Fibroblast of skin of abdomen (primary cell): ENCODE measurements around the gene ASNSD1. TPM values are rescaled to one million over a fixed set of nuclear protein-coding genes. Genes with fewer than 3 reads are reported as not detected.

Source experiments
- DNase-seq: peaks from one replicate; pipeline ENCODE4 v3.0.0-alpha.2; 2013
- polyA plus RNA-seq, 2 experiments: library from polyadenylated mRNA; unstranded; fragments of 120-200 nt; gene quantifications; one replicate each; pipeline ENCODE4 v1.2.1, GENCODE V29; 2013; ENCODE audit not compliant: insufficient read length in 2 of 2

Gene ASNSD1
- 38.7 TPM for polyA plus RNA-seq (2013, experiment 1 of 2; ENCODE audit: insufficient read length)
- 39.3 TPM for polyA plus RNA-seq (2013, experiment 2 of 2; ENCODE audit: insufficient read length)

DNA sequence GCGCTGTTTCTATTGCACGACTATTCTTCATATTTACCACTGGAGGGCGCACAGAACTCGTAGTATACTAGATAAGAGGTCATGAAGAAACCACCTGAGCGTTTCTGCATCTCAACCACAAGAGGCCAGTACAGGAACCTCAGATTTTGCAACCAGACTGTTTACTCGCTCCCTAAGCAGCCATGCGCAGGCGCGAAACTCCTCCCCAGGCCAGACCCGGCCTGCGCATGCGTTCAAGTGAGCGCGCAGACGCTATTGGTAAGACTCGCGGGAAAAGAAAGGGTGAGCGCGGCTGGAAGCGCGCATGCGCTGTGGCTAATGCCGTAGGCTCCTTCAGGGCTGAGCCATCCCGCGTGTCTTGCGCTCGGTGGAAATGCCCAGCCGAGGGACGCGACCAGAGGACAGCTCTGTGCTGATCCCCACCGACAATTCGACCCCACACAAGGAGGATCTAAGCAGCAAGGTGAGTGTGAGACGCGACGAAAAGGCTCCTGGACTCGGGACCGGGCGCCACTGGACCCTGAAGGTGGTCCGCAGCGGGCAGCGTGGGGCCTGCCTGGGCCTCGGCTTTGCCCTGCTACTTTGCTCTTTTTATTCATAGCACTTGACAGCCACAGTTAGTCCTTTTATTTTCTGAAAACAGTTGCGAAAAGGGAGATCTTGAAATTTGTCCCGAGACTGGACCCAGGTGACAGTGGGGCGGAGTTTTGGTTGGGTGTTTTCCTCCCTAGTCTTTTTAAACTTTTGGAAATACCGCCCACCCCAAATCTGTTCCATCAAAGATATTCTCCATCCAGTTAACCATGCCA, at the start of gene ASNSD1:
TSS of gene ASNSD1 (plus strand) at position 312 of the 809 bp plus-strand sequence. CDS start 4,674 bp downstream, outside the sequence.
- DNase-seq, result peak; percentile 100

DNA sequence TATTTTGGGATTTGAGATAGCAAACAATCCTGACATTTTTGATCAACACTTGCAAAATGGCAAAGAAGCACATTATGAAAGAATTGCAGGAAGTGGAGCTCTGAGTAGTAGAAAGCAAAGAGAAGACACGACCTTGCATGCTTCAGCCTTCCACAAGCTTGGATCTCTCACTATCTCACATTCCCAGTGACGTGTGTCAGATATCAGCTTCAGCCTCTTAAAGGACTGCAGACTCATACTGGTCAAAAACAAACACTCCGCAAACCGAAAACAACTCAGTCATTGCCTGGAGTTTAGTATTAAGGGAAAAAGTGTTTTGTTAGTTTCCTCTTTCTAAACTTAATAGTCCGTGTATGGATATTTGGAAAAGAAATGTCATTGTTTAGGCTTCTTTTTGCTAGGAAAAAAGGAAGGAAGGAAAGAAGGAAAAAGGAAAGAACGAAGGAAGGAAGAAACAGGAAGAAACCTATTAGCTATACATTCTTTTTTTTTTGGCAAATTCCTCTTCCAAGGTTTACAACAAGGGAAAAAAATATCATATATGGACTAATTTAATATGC, 48.1 kb upstream of the ASNSD1 start:
- peak; percentile 60 for DNase-seq

DNA sequence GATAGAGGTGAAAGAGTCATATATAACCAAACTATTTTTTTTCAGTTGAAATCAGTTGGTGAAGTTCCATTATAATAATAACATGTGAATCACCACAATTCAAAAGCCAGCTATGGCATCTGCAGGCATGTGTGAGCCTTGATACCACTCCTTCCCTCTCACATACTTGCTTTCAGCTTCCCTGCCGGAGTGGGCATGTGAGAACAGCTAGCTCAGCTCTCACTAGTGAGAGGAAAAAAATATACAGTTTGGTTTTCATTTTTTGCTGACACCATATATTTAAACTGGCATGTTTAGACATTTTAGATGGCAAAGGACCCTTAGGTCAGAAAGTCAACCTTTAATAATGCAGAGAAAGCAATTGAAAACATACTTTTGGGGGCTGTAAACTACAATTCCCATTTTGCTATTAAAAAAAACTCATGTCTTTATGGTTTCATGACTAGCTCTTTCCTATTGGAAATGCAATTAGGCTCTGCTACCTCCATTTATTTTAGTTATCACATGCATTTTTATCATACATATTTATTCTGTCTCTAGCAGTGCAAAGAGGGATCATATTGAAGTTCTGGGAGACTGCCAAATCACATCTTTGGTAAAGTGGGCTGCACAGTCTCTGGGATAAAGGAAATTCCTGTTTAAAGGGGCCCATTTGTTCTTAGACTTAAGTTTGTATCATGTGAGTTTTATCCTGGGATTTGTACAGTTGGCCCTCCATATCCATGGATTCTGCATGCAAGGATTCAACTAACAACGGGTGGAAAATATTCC, 47.4 kb upstream of the ASNSD1 start:
- peak; percentile 21 for DNase-seq

DNA sequence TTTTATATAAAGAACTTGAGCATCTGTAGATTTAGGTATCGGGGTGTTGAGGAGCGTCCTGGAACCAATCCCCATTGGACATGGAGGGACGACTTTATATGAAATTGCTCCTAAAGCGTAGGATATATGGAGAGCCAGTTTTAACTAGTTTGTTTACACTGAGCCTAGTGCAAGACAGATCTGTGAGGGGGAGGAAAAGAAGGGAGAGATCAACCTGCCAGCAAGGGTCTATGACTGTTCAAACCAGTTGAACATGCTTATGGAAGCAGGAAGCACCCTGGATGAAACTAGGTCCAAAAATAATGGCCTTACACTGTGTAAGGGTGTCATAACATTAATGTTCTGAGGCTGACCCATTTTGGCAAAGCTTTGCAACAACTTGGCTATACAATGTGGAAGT, 46.7 kb upstream of the ASNSD1 start:
- DNase-seq, result no peak

DNA sequence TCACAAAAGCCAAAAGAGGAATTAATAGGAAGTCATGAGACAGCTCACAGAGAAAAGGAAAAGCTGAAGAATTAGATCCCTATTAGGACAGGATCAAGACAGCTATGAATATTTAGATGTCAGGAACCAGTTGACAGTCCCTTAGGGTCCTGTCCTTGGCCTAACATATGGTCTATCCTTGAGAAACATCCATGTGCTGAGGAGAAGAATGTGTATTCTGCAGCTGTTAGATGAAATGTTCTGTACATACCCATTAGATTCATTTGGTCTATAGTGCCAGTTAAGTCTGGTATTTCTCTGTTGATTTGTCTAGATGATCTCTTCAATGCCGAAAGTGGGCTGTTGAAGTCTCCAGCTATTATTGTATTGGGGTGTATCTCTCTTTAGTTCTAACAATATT, 43.1 kb upstream of the ASNSD1 start:
- DNase-seq, result no peak

DNA sequence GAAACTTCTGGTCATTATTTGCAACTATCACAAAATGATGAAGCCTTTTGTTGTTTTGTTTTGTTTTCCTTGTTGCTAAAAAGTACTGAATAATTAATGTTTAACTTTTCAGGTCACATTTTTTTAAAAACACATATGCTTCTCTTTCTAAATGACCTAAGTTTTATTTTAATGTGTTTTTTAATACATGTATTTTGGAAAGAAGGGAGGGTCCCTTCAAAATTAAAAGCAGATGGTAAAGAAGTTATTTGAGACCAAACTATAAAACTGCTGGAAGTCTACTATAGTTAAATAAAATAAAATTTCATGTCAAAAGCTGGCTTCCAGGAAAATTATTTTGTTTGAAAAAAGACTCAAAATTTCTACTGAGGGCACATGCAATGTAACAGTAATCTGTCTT, 39.5 kb upstream of the ASNSD1 start:
- no peak for DNase-seq

DNA sequence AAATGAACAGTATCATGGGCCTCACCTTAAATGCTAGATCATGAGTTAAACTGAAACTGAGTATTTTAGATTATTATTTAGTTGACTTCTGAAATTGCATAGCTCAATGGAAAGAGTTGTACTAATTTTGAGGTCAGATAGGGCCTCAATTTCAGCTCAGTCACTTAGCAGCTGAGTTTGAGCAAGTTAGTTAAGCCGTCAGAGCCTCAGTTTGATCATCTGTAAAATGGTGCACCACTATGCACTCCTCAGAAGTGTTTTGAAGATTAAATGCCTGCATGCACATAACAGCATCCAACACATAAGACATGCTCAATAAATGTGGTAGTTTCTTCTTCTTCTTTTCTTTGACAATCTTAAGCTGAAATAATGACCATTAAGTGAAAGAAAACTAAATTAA, 38.2 kb upstream of the ASNSD1 start:
- DNase-seq, result no peak

DNA sequence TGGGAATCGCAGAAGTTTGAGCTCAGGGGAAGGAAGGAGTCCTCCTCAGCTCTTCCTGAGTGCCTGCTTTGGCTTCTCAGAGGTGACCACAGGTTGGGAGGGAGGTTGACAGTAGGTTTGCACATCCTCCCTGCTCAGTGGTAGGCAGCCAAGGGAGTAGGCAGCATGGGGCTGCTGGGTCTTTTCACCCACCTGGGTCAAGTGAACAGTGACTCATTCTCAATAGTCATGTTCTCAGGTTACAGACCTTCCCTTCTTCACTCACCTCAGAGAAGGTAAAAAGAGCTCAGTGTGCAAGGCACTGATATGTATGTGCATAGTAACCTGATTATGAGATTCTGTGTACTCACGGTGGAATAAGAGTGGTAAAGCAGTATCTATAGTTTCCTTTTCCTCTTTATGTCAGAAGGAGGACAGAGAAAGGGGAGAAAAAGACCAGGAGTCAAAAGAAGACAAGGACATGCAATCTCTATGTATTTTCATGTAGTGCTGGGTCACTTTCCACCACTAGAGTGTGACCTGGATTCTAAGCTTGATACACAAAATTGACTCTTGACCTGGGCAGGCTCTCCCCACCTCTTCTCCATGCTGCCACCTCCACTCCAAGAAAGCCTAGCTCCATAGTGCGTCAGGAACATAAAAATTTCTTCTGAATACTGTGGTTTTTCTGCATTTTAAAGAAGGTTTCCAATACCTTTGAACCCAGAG, 36.5 kb upstream of the ASNSD1 start:
- no peak for DNase-seq

DNA sequence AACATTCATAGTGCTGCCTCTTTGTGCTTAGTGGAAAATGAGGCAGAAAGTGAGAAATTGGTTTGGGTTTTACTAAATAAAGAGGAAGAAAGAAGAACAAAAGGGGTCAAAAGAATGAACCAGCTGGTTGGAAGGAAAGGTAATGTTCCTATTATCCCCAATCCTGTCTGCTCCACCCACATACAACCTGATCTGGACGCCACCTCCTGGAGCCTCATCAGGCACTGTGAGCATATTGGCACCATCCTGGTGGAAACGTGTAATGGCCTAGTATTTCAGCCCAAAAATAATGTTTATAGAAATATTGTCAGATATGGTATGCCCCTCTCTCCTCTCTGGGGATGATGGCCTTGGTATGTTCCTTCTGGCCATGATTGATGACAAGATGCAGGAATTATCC, 35.6 kb upstream of the ASNSD1 start:
- no peak for DNase-seq

DNA sequence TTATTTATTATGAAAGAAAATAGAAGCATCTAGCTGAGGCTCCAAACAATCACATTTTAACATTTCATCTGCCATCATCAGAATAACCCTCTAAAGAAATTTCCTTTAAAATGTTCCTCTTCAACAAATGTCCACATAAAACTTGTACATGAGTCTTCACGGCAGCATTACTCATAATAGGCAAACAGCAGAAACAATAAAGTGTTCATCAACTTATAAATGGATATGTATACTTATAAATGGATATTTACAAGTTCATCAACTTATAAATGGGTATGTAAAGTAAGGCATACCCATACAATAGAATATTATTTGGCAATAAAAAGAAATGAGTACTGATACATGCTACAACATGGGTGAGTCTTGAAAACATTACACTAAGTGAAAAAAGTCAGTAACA, 33.5 kb upstream of the ASNSD1 start:
- DNase-seq, result no peak

DNA sequence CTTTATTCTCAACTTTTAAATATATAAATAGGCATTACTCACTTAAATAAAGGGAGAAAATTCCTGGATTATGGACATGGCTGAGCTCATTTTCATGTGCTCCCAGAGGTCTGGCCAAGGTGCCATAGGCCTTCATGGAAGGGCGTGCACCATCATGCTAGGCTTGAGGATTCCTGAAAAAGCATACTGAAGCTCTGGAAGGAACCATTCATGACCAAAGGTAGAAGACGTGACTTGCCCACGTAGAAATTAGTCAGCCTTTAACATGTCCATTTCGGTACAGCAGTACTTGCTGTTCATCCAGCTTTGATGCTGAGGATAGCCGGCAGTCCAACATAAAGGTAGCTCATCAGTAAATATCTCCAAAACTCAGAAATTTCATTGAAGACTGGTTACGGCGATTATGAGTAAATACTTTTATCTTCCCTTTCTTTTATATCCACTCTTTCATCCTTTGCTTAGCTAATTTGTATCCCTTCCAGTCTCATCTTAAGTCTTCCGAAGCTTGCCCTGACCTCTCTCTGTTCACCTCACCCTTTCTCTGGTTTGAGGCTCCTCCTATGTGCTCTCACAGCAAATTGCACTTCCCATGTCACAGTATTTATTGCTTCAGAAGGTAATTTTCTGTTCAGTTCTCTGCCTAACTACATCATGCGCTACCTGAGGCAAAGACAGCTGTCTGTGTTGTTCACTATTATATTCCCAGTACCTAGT, 32.3 kb upstream of the ASNSD1 start:
- no peak for DNase-seq

DNA sequence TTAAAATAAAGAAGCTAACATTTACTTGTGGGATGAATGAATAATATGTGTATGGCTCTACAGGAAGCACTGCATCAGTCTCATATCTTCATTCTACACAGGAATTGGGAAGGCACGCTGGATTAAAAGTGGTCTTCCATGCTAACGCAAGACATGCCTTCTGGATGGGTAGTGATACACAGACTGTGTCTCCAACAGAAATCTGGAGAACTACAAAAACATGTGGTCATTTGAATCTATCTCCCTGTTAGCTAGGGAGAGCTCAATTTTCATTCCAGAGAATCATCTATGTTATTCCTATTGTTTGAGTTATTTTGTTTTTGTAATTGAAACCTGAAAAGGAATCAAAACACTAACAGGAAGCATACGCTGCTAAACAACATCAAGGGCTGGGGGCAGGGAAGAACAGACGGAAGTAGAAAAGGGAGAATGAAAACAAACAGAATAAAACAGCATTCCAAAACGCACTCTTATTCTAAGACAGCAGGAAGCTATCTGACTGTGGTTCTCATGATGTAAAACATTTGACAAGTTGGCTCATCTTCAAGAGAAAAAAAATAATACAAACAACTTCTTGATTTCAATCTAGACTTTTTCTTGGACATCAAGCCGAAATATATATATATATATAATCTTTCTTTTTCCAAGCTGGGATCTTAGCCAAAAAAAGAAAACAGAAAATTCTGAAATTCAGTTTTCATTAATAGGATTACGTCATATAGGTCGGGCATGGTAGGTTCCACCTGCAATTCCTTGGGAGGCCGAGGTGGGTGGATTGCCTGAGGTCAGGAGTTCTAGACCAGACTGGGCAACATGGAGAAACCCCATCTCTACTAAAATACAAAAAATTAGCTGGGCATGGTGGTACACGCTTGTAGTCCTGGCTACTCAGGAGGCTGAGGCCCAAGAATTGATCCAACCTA, 31.5 kb upstream of the ASNSD1 start:
- peak; percentile 11 for DNase-seq

DNA sequence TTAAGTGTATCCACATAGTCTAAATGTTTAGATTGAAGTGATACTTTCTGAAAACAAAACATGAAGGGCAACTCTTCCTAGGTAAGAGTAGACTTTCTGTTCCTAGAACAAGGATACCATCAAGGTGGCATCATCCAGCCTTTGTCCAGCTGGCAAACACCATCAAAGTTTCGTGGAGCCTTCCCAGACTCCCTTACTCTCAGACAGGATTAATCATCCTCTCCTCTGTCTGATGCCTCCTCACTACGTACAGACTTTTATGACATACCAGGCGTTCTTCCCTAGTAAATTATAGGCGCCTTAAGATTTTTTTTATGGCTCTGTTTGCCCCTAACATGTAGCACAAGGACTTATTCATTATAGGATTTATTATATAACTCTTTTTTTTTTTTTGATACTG, 29.4 kb upstream of the ASNSD1 start:
- DNase-seq, result peak; percentile 63

DNA sequence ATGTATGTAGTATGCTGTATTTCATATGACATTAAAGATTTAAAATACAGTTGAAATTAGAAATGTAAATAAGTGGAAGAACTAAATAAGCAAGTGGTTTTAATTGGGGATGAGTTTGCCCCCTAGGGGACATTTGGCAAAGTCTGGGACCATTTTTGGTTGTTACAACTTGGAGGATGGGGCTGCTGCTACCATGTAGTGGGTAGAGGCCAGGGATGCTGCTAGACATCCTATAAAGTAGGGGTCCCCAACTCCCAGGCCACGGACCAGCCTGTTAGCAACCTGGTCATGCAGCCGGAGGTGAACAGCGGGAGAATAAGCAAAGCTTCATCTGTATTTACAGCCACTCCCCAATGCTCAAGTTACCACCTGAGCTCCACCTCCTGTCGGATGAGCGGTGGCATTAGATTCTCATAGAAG, 27.9 kb upstream of the ASNSD1 start:
- DNase-seq, result no peak

DNA sequence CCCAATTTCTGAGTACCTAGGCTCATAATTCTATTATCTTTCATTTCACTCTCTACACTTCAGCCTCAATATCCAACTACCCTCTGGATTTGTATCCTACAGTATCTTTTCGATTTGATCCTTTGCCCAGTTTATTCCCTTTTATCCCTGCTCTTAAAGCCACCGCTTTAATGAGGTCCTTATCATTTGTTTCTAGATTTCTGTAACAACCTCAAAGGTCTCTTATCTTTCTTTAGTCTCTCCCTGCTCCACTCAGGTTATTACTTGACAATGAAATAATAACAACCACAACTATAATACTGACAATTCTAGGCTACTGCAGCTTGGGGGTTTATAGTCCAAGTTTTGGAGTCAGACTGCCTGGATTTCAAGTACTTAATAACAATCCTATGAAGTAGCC, 25.9 kb upstream of the ASNSD1 start:
- DNase-seq, result no peak

DNA sequence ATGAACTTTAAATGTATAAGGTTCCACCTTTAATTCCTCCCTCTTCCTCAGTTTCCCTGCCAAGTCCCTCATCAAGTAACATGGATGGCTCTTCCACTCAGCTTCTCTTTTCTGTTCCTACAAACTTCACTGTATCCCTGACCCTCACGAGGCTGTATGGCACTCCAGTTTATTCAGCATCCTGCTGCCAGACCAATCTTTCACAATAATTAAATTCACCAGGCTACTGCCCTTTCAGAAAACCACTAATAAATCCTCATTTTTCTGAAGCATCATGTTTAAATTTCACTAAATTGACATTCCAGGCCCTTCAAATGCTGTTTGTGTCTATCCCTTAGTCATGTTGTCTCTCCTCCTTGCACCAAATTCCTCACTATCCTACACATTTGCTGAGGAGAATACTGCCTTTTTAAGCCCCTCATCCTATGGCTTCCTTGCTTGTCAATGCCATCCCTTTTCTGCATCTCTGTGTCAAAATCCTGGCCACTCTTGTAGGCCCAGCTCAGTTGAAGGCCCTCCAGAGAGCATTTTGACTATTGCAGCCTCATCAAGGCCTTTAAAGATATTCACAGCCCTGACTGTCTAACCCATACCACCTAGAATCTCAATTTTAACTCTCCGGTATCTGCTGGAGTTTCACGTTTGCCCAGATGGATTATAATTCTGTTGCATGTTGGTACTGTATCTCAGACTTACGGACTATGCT, 22.8 kb upstream of the ASNSD1 start:
- no peak for DNase-seq

DNA sequence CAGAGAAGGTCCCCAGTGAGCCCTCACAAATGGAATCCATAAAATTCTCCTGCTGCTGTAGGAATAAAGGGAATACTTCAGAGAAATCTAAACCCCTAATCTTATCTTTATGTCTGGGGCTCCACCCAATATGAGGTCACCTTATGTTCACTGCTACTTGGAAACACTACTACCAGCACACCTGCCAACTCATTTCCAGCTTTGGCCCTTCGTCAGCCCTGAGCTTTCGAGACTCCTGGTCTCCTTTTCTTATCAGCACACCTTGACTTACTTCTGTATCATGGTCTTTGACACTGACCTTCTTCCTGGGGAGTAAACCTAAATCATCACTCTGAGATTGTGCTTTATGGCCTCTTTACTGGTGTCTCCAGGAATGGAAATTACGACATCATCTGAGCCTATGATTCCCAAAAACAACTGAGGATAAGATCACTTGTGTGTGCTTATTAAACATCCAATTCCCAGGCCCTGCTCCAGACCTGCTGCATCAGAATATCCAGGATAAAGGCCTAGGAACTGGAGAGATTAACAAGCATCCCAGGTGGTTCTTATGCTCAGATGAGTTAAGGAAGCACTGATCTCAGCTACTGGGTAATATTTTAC, 22.2 kb upstream of the ASNSD1 start:
- no peak for DNase-seq

DNA sequence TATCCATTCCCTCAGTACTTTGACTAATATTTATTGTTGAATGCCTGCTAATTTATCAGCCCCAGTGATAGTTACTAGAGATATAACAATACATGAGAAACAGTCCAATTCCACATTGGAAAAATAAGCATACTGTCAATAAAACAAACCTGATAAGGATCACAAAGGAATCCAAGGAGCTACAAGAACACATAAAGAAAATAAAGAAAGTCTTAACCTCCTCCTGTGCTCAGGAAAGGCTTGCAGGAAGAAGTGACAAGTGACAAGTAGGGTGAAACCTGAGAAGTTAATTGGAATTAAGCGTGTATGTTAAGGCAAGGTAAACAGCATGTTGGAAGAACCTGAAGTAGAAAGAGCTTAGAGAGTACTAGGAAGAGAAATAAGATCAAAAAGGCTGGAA, 20.3 kb upstream of the ASNSD1 start:
- DNase-seq, result no peak

DNA sequence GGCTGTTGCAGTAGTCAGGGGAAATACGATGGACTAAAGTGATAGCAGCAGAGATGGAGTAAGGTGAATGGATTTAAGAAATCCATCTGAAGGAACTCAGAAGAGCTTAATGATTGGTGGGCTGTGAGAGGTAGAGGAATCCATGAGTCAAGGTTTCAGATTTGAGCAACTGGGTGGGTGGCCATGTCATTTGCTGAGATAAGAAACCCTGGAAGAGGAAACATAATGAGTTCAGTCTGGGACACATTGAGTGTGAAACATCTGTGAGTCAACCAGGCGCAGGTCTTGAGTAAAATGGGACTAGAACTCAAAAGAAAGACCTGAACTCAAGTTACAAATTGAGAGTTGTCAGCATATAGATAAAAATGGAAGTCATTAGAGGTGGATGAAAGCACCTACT, 19.7 kb upstream of the ASNSD1 start:
- DNase-seq, result peak; percentile 27

DNA sequence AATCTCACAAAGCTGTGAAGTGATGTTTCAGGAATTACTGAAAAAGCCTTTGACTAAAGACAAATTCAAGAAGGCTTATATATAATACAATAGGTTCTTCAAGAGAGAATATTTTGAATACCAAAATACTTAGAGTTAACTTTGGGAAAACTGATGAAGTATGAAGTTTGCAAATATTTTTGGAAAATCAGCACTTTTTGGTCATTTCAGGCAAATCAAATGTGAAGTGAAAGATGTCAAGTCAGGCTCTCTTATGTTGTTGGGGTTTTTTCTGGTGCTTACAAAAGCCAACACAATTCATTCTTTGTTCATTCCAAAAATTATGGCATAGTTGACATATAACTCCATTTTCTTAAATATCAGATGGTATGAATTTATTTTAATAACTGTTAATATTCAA, 14.7 kb upstream of the ASNSD1 start:
- DNase-seq, result no peak
